K562 (cell line): ENCODE measurements around the gene FOSL1. TPM values are rescaled to one million over a fixed set of nuclear protein-coding genes. Genes with fewer than 3 reads are reported as not detected.

ENCODE experiments used
- CEBPG ChIP-seq, 3 experiments: fragments of 200-800 bp in 1 of 3; sonication (Bioruptor generic) in 1 of 3; sonication (generic) in 1 of 3; formaldehyde crosslinking in 1 of 3; IDR thresholded peaks in 2 of 3; conservative IDR thresholded peaks in 1 of 3; 2 replicates each; pipeline versions ENCODE4 v1.6.1 to v1.8.0; 2016 to 2022; ENCODE audit warnings: missing compliant biosample characterization in 2 of 3, missing genetic modification characterization in 2 of 3, mild to moderate bottlenecking in 1 of 3, missing genetic modification reagents in 1 of 3
- JUNB ChIP-seq: fragments of 450-650 bp; formaldehyde crosslinking; conservative IDR thresholded peaks from 2 replicates; pipeline ENCODE4 v1.4.0; 2020; ENCODE audit warnings: mild to moderate bottlenecking
- KLF10 ChIP-seq: fragments of 250-450 bp; sonication (Bioruptor Pico); IDR thresholded peaks from 2 replicates; pipeline ENCODE4 v1.6.1; 2021; ENCODE audit warnings: matching md5 sums
- MAZ ChIP-seq, 2 experiments: fragments of 450-650 bp in 1 of 2; sonication (generic) in 1 of 2; formaldehyde crosslinking; IDR thresholded peaks in 1 of 2; conservative IDR thresholded peaks in 1 of 2; 2 replicates each; pipeline versions ENCODE4 v1.4.0 to v1.5.0; 2020; ENCODE audit warnings: mild to moderate bottlenecking in 1 of 2, missing genetic modification reagents in 1 of 2
- MTA1 ChIP-seq: fragments of 450-650 bp; IDR thresholded peaks from 2 replicates; pipeline ENCODE4 v1.6.1; 2017; ENCODE audit warnings: borderline replicate concordance
- PML ChIP-seq: IDR thresholded peaks from 2 replicates; pipeline ENCODE4 v1.6.1; 2012; ENCODE audit warnings: low read length, inconsistent platforms
- POLR2A ChIP-seq: fragments of 450-650 bp; conservative IDR thresholded peaks from 2 replicates; pipeline ENCODE4 v1.6.1; 2016
- POU5F1 ChIP-seq: fragments of 150-350 bp; IDR thresholded peaks from 2 replicates; pipeline ENCODE4 v1.6.1; 2014; ENCODE audit warnings: borderline replicate concordance, low read length, low read depth, mild to moderate bottlenecking; ENCODE audit not compliant: partially characterized antibody
- RBM22 ChIP-seq: fragments of 200-400 bp; formaldehyde crosslinking; IDR thresholded peaks from 2 replicates; pipeline ENCODE4 v1.6.1; 2018; ENCODE audit warnings: low read length, low read depth; ENCODE audit not compliant: poor library complexity, severe bottlenecking
- RHOXF2B ChIP-seq: fragments of 250-450 bp; sonication (Bioruptor Pico); conservative IDR thresholded peaks from 2 replicates; pipeline ENCODE4 v1.5.1; 2021
- TAF7 ChIP-seq: fragments of 450-650 bp; IDR thresholded peaks from 2 replicates; pipeline ENCODE4 v1.6.1; 2016; ENCODE audit warnings: missing genetic modification characterization, missing compliant biosample characterization
- TFAM ChIP-seq: fragments of 250-450 bp; sonication (Bioruptor Pico); conservative IDR thresholded peaks from 2 replicates; pipeline ENCODE4 v1.5.0; 2021; ENCODE audit warnings: mild to moderate bottlenecking, moderate library complexity
- XRCC3 ChIP-seq: fragments of 450-650 bp; IDR thresholded peaks from 2 replicates; pipeline ENCODE4 v1.6.1; 2017; ENCODE audit warnings: mild to moderate bottlenecking, moderate library complexity
- ZKSCAN1 ChIP-seq: fragments of 150-350 bp; IDR thresholded peaks from 2 replicates; pipeline ENCODE4 v1.6.1; 2016; ENCODE audit warnings: low read depth, low read length
- ZNF586 ChIP-seq: fragments of 450-650 bp; formaldehyde crosslinking; conservative IDR thresholded peaks from 2 replicates; pipeline ENCODE4 v1.4.0; 2020; ENCODE audit warnings: mild to moderate bottlenecking, moderate library complexity
- polyA plus RNA-seq, 8 experiments: library from polyadenylated mRNA; depleted of rRNA in 4 of 8; stranded (reverse) in 5 of 8; unstranded in 3 of 8; fragments of >200 nt; fragmentation: Nextera tagmentation in 2 of 8; fragmentation: Illumina TruSeq in 1 of 8; extraction: Ambion mirVana in 2 of 8; extraction: Trizol in 1 of 8; gene quantifications; 2 replicates each; pipeline versions ENCODE4 v1.2.1 to v1.2.3, GENCODE V29; 2011 to 2014; ENCODE audit warnings: inconsistent platforms in 1 of 8, missing spikeins in 1 of 8
- total RNA-seq, 7 experiments: library from RNA; depleted of rRNA in 6 of 7; stranded (reverse); fragments of >200 nt in 6 of 7; fragmentation: Illumina TruSeq in 2 of 7; extraction: Trizol in 2 of 7; gene quantifications; 2 replicates each; pipeline versions ENCODE4 v1.2.1 to v1.2.3, GENCODE V29; 2011 to 2021; ENCODE audit warnings: low replicate concordance in 1 of 7
- TF ChIP-seq, protein P1 (sequence below): fragments of 450-650 bp; formaldehyde crosslinking; IDR thresholded peaks from 2 replicates; pipeline ENCODE4 v1.4.0; 2020; ENCODE audit warnings: mild to moderate bottlenecking, moderate library complexity
- TF ChIP-seq, protein P2 (sequence below): fragments of 200-800 bp; sonication (Bioruptor generic); IDR thresholded peaks from 2 replicates; pipeline ENCODE4 v1.6.1; 2017; ENCODE audit warnings: missing genetic modification characterization, missing compliant biosample characterization
- TF ChIP-seq, protein P3 (sequence below), 2 experiments: fragments of 450-650 bp in 1 of 2; sonication (generic) in 1 of 2; formaldehyde crosslinking in 1 of 2; IDR thresholded peaks in 1 of 2; conservative IDR thresholded peaks in 1 of 2; 2 replicates each; pipeline versions ENCODE4 v1.6.1 to v1.8.1; 2016 to 2023; ENCODE audit warnings: mild to moderate bottlenecking in 2 of 2, moderate library complexity in 2 of 2, inconsistent platforms in 1 of 2, missing genetic modification reagents in 1 of 2
- TF ChIP-seq, protein P4 (sequence below): fragments of 450-650 bp; formaldehyde crosslinking; IDR thresholded peaks from 2 replicates; pipeline ENCODE4 v1.4.0; 2022; ENCODE audit warnings: missing genetic modification characterization
- TF ChIP-seq, protein P5 (sequence below), 2 experiments: fragments of 450-650 bp in 1 of 2; sonication (generic) in 1 of 2; formaldehyde crosslinking; conservative IDR thresholded peaks; 2 replicates each; pipeline versions ENCODE4 v1.4.0 to v1.8.1; 2020 to 2022; ENCODE audit warnings: mild to moderate bottlenecking in 1 of 2, missing genetic modification reagents in 1 of 2

Gene FOSL1
- total and polyA plus RNA-seq, 9 of the 15 experiments (the other 6 are each of a cell fraction or from before 2014, with no cell fraction given), result 3.5 to 39.6 (median 10.0) TPM

DNA sequence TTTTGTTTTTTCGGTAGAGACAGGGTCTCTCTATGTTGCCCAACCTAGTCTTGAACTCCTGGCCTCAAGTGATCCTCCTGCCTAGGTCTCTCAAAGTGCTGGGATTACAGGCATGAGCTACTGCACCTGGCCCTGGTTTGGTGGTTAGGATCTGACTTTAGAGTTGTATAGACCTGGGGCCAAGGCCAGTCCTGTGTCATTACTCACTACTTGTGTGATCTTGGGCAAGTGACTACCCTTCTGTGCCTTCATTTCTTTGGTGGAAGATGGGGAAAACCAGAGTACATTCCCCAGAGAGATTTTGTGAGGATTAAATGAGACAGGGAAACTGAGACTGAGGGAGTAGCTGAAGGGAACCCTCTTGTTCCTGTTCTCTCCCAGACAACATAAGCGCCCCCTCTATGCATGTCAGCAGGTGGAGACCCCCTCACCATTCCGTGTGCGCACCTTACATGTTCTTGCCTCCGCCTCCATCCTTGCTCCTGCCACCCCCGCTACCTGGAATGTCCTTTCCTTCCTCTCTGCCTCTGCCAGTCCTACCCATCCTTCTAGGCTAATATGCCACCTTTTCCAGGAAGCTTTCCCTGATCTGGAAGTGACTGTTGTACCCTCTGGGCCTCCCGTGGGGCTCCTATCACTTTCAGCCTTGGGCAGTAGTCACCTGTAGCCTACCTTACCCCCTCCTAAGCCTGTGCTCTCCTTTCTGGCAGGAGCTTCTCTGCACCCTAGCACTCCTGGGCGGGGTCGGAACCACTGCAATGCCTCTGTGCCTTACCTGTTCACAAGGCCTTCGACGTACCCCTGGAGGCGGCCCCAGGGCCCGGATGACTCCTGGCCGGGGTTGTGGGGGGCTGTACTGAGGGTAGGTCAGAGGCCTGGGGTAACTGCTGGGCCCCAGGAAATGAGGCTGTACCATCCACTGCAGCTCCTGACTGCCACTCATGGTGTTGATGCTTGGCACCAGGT is 3.9 kb downstream of the FOSL1 start (continued):
- TF ChIP-seq ZNF586 (CRISPR knock-in tag) (0 out of 2 replicates have a peak, but pooled peaks have one; percentile 10), MAZ (CRISPR knock-in tag; conservative IDR thresholded peaks at IDR 0.05 in 1 of 2, IDR thresholded peaks at IDR 0.05 in 1 of 2) (no peak), XRCC3 (no peak), CEBPG (CRISPR knock-in tag; IDR thresholded peaks at IDR 0.05) (no peak), CEBPG (tag; conservative IDR thresholded peaks at IDR 0.05 in 1 of 2, IDR thresholded peaks at IDR 0.05 in 1 of 2) (no peak), KLF10 (CRISPR knock-in tag) (no peak), POU5F1 (no peak), PML (0 out of 2 replicates have a peak, but pooled peaks have one; percentile 19), ZKSCAN1 (no peak), TFAM (no peak), POLR2A (peak; percentile 53), RBM22 (peak; percentile 74), MTA1 (no peak), JUNB (no peak), RHOXF2B (no peak), TAF7 (tag) (no peak)
- TF ChIP-seq, protein P1, sequence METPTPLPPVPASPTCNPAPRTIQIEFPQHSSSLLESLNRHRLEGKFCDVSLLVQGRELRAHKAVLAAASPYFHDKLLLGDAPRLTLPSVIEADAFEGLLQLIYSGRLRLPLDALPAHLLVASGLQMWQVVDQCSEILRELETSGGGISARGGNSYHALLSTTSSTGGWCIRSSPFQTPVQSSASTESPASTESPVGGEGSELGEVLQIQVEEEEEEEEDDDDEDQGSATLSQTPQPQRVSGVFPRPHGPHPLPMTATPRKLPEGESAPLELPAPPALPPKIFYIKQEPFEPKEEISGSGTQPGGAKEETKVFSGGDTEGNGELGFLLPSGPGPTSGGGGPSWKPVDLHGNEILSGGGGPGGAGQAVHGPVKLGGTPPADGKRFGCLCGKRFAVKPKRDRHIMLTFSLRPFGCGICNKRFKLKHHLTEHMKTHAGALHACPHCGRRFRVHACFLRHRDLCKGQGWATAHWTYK (CRISPR knock-in tag), result no peak
- TF ChIP-seq, protein P2, sequence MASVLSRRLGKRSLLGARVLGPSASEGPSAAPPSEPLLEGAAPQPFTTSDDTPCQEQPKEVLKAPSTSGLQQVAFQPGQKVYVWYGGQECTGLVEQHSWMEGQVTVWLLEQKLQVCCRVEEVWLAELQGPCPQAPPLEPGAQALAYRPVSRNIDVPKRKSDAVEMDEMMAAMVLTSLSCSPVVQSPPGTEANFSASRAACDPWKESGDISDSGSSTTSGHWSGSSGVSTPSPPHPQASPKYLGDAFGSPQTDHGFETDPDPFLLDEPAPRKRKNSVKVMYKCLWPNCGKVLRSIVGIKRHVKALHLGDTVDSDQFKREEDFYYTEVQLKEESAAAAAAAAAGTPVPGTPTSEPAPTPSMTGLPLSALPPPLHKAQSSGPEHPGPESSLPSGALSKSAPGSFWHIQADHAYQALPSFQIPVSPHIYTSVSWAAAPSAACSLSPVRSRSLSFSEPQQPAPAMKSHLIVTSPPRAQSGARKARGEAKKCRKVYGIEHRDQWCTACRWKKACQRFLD (CRISPR knock-in tag), result no peak
- TF ChIP-seq, protein P3, sequence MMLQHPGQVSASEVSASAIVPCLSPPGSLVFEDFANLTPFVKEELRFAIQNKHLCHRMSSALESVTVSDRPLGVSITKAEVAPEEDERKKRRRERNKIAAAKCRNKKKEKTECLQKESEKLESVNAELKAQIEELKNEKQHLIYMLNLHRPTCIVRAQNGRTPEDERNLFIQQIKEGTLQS (IDR thresholded peaks at IDR 0.05), result no peak
- TF ChIP-seq, protein P3 (CRISPR knock-in tag; conservative IDR thresholded peaks at IDR 0.05), result 0 out of 2 replicates have a peak, but pooled peaks have one; percentile 11
- TF ChIP-seq, protein P4, sequence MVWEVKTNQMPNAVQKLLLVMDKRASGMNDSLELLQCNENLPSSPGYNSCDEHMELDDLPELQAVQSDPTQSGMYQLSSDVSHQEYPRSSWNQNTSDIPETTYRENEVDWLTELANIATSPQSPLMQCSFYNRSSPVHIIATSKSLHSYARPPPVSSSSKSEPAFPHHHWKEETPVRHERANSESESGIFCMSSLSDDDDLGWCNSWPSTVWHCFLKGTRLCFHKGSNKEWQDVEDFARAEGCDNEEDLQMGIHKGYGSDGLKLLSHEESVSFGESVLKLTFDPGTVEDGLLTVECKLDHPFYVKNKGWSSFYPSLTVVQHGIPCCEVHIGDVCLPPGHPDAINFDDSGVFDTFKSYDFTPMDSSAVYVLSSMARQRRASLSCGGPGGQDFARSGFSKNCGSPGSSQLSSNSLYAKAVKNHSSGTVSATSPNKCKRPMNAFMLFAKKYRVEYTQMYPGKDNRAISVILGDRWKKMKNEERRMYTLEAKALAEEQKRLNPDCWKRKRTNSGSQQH (CRISPR knock-in tag), result peak; percentile 9; the same call in 1 of the 2 replicates
- TF ChIP-seq, protein P5, sequence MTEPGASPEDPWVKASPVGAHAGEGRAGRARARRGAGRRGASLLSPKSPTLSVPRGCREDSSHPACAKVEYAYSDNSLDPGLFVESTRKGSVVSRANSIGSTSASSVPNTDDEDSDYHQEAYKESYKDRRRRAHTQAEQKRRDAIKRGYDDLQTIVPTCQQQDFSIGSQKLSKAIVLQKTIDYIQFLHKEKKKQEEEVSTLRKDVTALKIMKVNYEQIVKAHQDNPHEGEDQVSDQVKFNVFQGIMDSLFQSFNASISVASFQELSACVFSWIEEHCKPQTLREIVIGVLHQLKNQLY (CRISPR knock-in tag; conservative IDR thresholded peaks at IDR 0.05), result no peak
